GM19238 (cell line): ENCODE measurements around the gene SOD2.
A peak's percentile ranks its signal among the peaks of the same experiment; 100 is the strongest.
"Not testable (repeated sequence)": the region's sequence is repeated elsewhere in the genome, so short reads cannot be mapped to it uniquely, and the experiment has no call there.

Experiments used
- DNase-seq: peaks from one replicate; pipeline ENCODE4 v3.0.0; 2011; ENCODE audit warnings: low spot score; ENCODE audit not compliant: insufficient read length

Gene SOD2

DNA sequence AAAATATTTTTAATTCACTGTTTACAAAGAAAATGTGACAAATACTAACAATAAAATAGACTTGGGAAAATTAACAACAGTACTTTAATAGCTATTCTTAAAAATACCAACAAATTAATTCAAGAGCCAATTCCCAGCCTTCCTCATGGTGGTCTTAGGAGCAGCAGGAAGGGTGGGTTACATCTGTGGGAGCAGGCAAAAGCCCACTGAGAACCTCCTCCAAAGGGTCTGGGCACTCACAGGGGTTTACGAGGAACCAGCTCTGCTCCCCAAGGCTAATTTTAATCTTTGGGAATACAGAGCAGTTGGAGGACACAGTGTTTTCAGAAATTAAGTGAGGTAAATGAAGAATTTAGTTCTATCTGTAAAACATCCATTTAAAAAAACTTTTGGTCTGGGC, 10.2 kb downstream of the SOD2 start:
- DNase-seq = no peak

DNA sequence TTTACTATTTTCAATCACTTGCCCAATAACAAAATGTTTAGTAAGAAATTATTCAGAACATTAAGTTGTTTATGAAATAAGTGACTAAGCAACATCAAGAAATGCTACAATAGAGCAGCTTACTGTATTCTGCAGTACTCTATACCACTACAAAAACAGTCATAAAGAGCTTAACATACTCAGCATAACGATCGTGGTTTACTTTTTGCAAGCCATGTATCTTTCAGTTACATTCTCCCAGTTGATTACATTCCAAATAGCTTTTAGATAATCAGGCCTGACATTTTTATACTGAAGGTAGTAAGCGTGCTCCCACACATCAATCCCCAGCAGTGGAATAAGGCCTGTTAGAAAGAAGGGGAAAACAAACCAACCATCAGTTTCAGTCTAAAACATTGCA, 10.7 kb downstream of the SOD2 start:
- no peak for DNase-seq

DNA sequence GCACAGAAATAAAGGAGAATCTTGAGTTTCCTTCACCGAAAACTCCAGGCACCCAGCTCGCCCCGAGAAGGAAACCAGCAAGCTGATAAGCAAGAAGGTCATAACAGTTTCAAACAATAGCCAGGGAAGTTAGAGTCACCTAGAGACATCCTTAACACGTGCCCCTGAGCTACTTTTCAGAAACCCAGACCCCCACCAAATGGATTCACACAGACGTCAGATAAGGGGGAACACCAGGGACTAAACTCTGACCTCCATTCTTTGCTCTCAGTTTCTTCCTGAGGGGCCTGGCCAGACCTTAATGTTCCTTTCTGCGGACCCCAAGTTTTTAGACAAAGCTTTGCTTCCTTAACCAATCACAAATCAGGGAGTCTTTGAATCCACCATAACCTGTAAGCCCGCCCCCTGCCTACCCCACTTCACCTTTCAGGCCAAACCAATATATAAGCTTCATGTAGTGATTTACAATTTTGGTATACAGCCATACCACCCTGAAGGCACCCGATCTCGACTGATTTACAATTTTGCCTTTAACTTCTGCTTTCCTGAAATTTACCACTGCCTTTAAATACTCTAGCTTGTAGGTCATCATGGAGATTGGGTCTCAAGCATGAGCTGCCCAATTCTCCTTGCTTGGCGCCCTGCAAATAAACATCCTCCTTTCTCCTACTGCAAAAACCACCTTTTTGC, 11.7 kb downstream of the SOD2 start:
- DNase-seq = no peak

- no peak for DNase-seq
Measured at GRCh38 chr6:159680104-159680503, 12.9 kb downstream of the SOD2 start.

GRCh38 chr6:159679091-159680077, 13.7 kb downstream of the SOD2 start:
- DNase-seq = no peak

- DNase-seq = no peak
Measured at GRCh38 chr6:159678574-159678973, 14.5 kb downstream of the SOD2 start.

GRCh38 chr6:159677506-159678165, 15.4 kb downstream of the SOD2 start:
- DNase-seq = no peak

DNA sequence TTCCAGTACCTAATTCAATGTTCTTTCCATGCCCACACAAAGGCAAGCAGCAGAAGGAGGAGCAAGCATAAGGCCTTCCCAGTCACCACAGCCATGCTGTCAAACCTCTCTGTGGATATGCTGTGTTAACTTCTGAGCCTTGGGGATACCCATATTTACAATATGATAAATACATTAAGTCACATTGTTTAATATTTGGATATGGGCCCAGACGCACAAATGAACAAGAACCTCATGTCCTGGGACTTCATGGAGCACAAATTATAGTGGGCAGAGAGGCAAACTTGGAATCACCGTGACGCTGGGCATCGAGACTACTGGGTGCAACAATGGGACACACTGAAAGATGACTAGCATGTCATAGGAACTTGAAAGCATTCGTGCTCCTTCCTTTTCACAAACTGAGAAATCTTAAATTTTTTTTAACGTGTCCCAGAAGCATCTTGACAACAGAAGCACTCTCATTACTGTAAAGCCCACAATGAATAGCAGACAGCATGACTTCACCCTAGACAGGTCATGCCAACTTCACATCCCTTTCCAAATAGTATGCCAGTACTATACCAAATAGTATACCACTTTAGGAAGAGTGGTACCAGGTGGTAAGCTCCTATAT, 16.0 kb downstream of the SOD2 start:
- no peak for DNase-seq

- DNase-seq = not testable (repeated sequence)
Measured at GRCh38 chr6:159676236-159676635, 16.8 kb downstream of the SOD2 start.

DNA sequence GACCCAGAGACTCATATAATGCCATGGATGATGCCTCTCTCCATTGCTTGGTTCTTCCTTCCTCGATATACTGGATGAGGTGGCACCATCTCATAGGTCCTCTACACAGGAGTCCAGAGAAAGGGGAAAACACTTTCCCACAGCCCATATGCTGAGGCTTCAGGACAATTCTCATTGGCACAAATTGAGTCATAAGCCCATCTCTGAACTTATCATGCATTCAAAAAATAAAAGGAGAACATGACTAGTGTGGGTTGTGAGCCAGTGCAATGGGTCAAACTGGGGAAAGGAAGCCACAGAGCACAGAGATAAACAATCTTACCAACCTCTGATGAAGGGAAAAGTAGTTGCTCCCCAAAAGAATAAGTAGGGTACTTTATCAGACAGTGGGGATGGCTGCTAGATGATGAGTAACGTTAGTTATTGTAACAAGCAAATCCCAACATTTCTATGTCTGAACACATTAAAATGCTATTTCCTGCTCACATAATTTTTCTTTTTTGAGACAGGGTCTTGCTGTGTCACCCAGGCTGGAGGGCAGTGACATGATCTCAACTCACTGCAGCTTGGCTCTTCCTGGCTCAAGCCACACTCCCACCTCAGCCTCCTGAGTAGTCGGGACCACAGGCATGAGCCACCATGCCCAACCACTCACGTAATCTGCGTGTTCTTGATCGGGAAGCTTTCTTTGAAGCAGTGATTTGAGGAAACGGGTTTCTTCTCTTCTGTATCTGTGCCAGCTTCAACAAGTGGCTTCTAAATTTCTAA, 27.0 kb downstream of the SOD2 start:
- DNase-seq = no peak

DNA sequence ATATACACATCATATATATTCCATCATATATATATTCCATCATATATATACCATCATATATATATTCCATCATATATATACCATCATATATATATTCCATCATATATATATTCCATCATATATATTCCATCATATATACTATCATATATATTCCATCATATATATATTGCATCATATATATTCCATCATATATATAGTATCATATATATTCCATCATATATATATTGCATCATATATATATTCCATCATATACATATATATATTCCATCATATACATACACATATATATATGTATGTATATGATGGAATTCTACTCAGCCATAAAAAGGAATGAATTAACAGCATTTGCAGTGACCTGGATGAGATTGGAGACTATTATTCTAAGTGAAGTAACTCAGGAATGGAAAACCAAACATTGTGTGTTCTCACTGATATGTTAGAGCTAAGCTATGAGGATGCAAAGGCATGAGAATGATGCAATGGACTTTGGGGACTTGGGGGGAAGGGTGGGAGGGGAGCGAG, 29.6 kb downstream of the SOD2 start:
- DNase-seq = not testable (repeated sequence)

- not testable (repeated sequence) for DNase-seq
Measured at GRCh38 chr6:159661977-159662376, 31.1 kb downstream of the SOD2 start.

GRCh38 chr6:159655409-159655988, 37.5 kb downstream of the SOD2 start:
- DNase-seq = no peak

DNA sequence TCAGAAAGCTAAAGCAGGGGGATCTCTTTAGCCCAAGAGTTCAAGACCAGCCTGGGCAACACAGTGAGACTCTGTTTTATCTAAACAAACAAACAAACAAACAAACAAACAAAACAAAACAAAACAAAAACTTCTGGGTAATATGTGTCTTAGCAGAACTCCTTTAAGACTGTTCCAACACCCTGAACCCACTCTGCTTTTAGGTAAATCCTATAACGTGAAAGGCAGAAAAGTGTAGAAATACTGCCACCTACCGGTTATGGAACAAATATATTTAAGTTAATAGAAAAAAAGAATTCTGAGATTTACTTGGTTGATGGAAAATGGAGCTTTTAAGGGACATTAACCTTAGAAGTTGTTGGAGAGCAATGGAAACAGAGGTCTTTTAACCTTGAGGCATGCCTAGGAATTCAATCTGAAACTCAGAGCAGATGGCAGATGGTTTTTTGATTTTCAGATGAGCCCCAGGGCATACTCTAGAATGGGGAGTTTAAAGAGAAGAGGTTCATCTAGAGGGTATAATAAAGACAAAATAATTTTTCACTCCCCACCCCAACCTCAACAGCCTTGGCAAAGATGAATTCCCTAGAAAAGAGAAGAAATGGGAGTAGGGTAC, 38.5 kb downstream of the SOD2 start:
- no peak for DNase-seq

DNA sequence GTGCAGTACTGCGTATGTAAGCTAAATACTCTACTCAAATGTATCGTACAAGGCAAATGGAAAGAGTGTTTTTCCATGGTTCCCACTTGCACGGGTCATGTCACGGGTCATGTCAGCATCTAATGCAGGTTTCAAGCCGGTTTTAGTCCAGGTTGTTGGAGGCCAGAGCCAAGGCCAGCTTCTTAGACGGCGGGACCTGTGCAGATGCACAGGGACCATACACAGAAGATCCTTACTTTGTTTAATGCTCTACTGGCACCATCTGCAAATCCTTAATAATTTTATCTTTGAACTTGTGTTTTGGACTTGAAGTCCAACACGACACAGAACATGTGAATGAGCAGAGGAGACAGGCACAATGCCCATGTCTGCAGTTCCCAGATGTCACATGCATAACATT, 42.7 kb downstream of the SOD2 start:
- DNase-seq = no peak

GRCh38 chr6:159649441-159649840, 43.6 kb downstream of the SOD2 start:
- DNase-seq = no peak

- peak; percentile 23 for DNase-seq
Measured at GRCh38 chr6:159646733-159647132, 46.3 kb downstream of the SOD2 start.

DNA sequence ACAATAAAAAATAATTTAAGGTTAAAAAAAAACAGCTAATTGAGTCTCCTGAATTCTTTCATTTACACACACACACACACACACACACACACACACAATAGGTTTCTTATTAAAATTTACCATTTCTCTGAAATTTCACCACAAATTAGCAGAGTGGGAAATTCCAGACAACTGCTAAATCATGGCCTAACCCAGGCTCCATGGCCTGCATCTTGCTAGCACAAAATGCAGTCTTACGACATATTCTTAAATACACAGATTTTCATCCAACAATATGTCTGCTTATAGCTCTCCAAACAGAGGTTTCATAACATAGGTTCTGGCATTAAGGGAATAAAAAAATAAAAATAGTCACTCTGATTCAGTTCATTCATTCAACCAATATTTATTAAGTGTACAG, 46.9 kb downstream of the SOD2 start:
- DNase-seq = no peak

DNA sequence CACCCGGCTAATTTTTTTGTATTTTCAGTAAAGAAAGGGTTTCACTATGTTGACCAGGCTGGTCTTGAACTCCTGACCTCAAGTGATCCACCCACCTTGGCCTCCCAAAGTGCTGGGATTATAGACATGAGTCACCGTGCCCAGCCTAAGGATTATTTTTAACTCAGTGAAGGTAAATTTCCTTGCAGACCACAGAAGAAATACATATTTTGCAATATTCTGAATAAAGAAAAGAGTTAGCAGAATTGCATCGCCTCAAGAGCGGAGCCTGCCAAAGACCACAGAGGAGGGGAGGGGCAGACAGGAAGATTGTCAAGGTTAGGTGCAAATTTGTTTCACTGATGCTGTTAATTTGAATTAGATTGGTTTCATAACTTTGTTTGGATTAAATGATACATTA, 47.4 kb downstream of the SOD2 start:
- no peak for DNase-seq
